Kidney (tissue), 14 donors: ENCODE data around the gene L3MBTL4. TPM values are rescaled to one million over a fixed set of nuclear protein-coding genes. Genes with fewer than 3 reads are reported as not detected.

Experiments used
- DNase-seq, 5 donors: peaks; one replicate each; pipeline ENCODE4 v3.0.0-alpha.2; 2013 to 2020
- FAIRE-seq: peaks from 2 replicates; lab custom pipeline; 2012; peaks lifted over from hg19 to GRCh38; lab: Jason Lieb, UNC
- H3K27ac ChIP-seq, 2 donors: one replicate each; pipeline ENCODE4 v1.7.0; 2013; ENCODE audit warnings: low read depth in 2 of 2, low read length in 2 of 2, inconsistent platforms in 1 of 2
- H3K27me3 ChIP-seq: one replicate; pipeline ENCODE4 v1.7.1; 2013; ENCODE audit warnings: low read length, inconsistent platforms; ENCODE audit not compliant: control insufficient read depth, insufficient read depth
- H3K36me3 ChIP-seq, 3 donors: one replicate each; pipeline versions ENCODE4 v1.7.0 to v1.7.1; 2013; ENCODE audit warnings: low read length in 3 of 3, control low read depth in 1 of 3, inconsistent platforms in 1 of 3; ENCODE audit not compliant: insufficient read depth in 3 of 3, control insufficient read depth in 2 of 3
- H3K4me1 ChIP-seq, 3 donors: one replicate each; pipeline versions ENCODE4 v1.7.0 to v1.7.1; 2013; ENCODE audit warnings: low read length in 3 of 3, inconsistent platforms in 1 of 3, low read depth in 1 of 3; ENCODE audit not compliant: control insufficient read depth in 2 of 3, insufficient read depth in 2 of 3
- H3K4me3 ChIP-seq, 3 donors: one replicate each; pipeline versions ENCODE4 v1.7.0 to v1.8.1; 2013; ENCODE audit warnings: low read length in 3 of 3, control low read depth in 1 of 3, inconsistent platforms in 1 of 3
- H3K9ac ChIP-seq, 3 donors: one replicate each; pipeline versions ENCODE4 v1.7.0 to v1.7.1; 2013; ENCODE audit warnings: low read length in 3 of 3, control low read depth in 1 of 3, inconsistent platforms in 1 of 3
- H3K9me3 ChIP-seq, 3 donors: one replicate each; pipeline versions ENCODE4 v1.7.0 to v1.7.1; 2013; ENCODE audit warnings: low read length in 3 of 3, control low read depth in 1 of 3, inconsistent platforms in 1 of 3; ENCODE audit not compliant: control insufficient read depth in 2 of 3, insufficient read depth in 1 of 3
- CTCF ChIP-seq: IDR thresholded peaks from 3 replicates; pipeline ENCODE4 v1.5.1; 2012; ENCODE audit warnings: mild to moderate bottlenecking, moderate library complexity, borderline replicate concordance; ENCODE audit not compliant: insufficient read depth; ENCODE audit errors: extremely low read depth
- intact Hi-C: fragments of 100-400 bp; cut with DNase I; formaldehyde crosslinking; loops from one replicate; pipeline ENCODE4 v1.11.1; 2022
- polyA plus RNA-seq: library from polyadenylated mRNA; stranded (reverse); fragments of 350-450 nt; fragmentation: Illumina TruSeq; extraction: RNeasy Lipid Tissue Mini Kit (QIAGEN cat#74804); gene quantifications from one replicate; pipeline ENCODE4 v1.2.3, GENCODE V29; 2014; ENCODE audit warnings: low read depth, low replicate concordance; ENCODE audit not compliant: insufficient read depth
- total RNA-seq: library from RNA; stranded (reverse); fragmentation: NEBNext Ultra II Directional; extraction: Animal tissue kit (Norgen Biotek cat#: 25700); gene quantifications from one replicate; pipeline ENCODE4 v1.2.1, GENCODE V29; 2021
- donor health status: control.
- donor health status: control.
- donor health status: control.
- donor health status: control.
- donor health status: control.
- donor health status: DM: yes; HTN: yes; CAD: no.
- donor health status: Normal renal cell carcinoma (clear cell type).

Gene L3MBTL4
- total and polyA plus RNA-seq, 2 donors from 2014 or later, result 3.9 to 15.2 TPM

GRCh38 chr18:6010284-6010683 lies 404.4 kb downstream of the L3MBTL4 start:
- intact Hi-C loops, result no loop called here
- H3K9me3 ChIP-seq, result no peaks in the 10 kb centered on the region
- no peaks in the 10 kb centered on the region for H3K27me3 ChIP-seq

GRCh38 chr18:6009756-6010155 lies 405.0 kb downstream of the L3MBTL4 start:
- H3K36me3 ChIP-seq, result no peaks in the 10 kb centered on the region
- no peak overlapping the region for H3K9ac ChIP-seq
- H3K9me3 ChIP-seq, result no peaks in the 10 kb centered on the region
- no peak overlapping the region for H3K4me3 ChIP-seq
- TF ChIP-seq CTCF, result no peak
- no peak for FAIRE-seq
- H3K4me1 ChIP-seq, result no peaks in the 10 kb centered on the region
- no peaks in the 10 kb centered on the region for H3K27me3 ChIP-seq
- intact Hi-C loops, result no loop called here
- DNase-seq, result no peak
- H3K27ac ChIP-seq, result no peak overlapping the region

More at GRCh38 chr18:6010284-6010683, 404.4 kb downstream of the L3MBTL4 start:
- Histone ChIP-seq H3K9ac (no peak overlapping the region), H3K27ac (no peak overlapping the region), H3K4me1 (no peaks in the 10 kb centered on the region), H3K4me3 (no peak overlapping the region), H3K36me3 (no peaks in the 10 kb centered on the region)
- FAIRE-seq (no peak), DNase-seq (no peak)
- TF ChIP-seq CTCF, result no peak

- no peak for FAIRE-seq
- no peak for TF ChIP-seq CTCF
- intact Hi-C loops, result no loop called here
Observed at GRCh38 chr18:6004683-6005082, 410.0 kb downstream of the L3MBTL4 start.

GRCh38 chr18:6004119-6004518 lies 410.6 kb downstream of the L3MBTL4 start:
- intact Hi-C loops, result no loop called here
- DNase-seq, result no peak
- Histone ChIP-seq H3K9ac (no peak overlapping the region), H3K4me3 (no peak overlapping the region), H3K4me1 (no peaks in the 10 kb centered on the region), H3K36me3 (no peaks in the 10 kb centered on the region), H3K9me3 (peaks cover 0 to 3% (median 0%) of the 10 kb centered on the region in 3 donors), H3K27ac (no peak overlapping the region), H3K27me3 (no peaks in the 10 kb centered on the region)
- no peak for FAIRE-seq
- TF ChIP-seq CTCF, result no peak

More at GRCh38 chr18:6004683-6005082, 410.0 kb downstream of the L3MBTL4 start:
- H3K36me3 ChIP-seq, result no peaks in the 10 kb centered on the region
- H3K9ac ChIP-seq, result no peak overlapping the region
- no peak overlapping the region for H3K4me3 ChIP-seq
- H3K9me3 ChIP-seq, result peaks cover 0 to 2% (median 0%) of the 10 kb centered on the region in 3 donors
- H3K27me3 ChIP-seq, result no peaks in the 10 kb centered on the region
- no peak for DNase-seq
- no peak overlapping the region for H3K27ac ChIP-seq
- no peaks in the 10 kb centered on the region for H3K4me1 ChIP-seq
